Right atrium auricular region (tissue), 2 donors: ENCODE data around the gene TEX264. TPM values are rescaled to one million over a fixed set of nuclear protein-coding genes. Genes with fewer than 3 reads are reported as not detected.

Experiments
- DNase-seq: peaks from one replicate; pipeline ENCODE4 v3.0.0-alpha.2; 2019; ENCODE audit warnings: low spot score
- H3K27ac ChIP-seq, 2 donors: fragments of 200-600 bp; sonication (generic); 1 replicate in 1 of 2; 2 replicates in 1 of 2; pipeline ENCODE4 v1.5.1; 2016 to 2019
- H3K27me3 ChIP-seq, 2 donors: fragments of 200-600 bp; sonication (generic); one replicate each; pipeline versions ENCODE4 v1.5.1 to v1.6.0; 2017 to 2019
- H3K36me3 ChIP-seq: fragments of 200-600 bp; sonication (generic); one replicate; pipeline ENCODE4 v1.5.1; 2016
- H3K4me1 ChIP-seq, 2 donors: fragments of 200-600 bp; sonication (generic); one replicate each; pipeline versions ENCODE4 v1.5.1 to v1.6.0; 2017 to 2019
- H3K4me3 ChIP-seq, 2 donors: fragments of 200-600 bp; sonication (generic); 1 replicate in 1 of 2; 2 replicates in 1 of 2; pipeline ENCODE4 v1.5.1; 2017 to 2019; ENCODE audit warnings: mild to moderate bottlenecking in 1 of 2, moderate library complexity in 1 of 2
- H3K9me3 ChIP-seq, 2 donors: fragments of 200-600 bp; sonication (generic); one replicate each; pipeline ENCODE4 v1.5.1; 2019
- CTCF ChIP-seq, 2 donors: fragments of 200-600 bp; sonication (generic); IDR thresholded peaks; one replicate each; pipeline ENCODE4 v1.5.1; 2019; ENCODE audit warnings: antibody characterized with exemption in 2 of 2
- total RNA-seq, 2 donors: library from RNA; depleted of rRNA; stranded (reverse); fragments of >200 nt; gene quantifications; one replicate each; pipeline ENCODE4 v1.1.0, GENCODE V29; 2016

TEX264 gene
- total RNA-seq, 2 donors from 2014 or later: 55.9 to 62.3 TPM

GRCh38 chr3:51703068-51703760, 32.2 kb downstream of the TEX264 start:
- TF ChIP-seq CTCF (IDR thresholded peaks at IDR 0.05): no peak
- Histone ChIP-seq H3K27me3 (no peaks in the 10 kb centered on the region), H3K4me1 (peaks cover 0 to 13% of the 10 kb centered on the region in 2 donors), H3K27ac (no peak overlapping the region), H3K4me3 (no peak overlapping the region), H3K9me3 (no peaks in the 10 kb centered on the region), H3K36me3 (peaks cover 50% of the 10 kb centered on the region)
- DNase-seq: no peak

DNA sequence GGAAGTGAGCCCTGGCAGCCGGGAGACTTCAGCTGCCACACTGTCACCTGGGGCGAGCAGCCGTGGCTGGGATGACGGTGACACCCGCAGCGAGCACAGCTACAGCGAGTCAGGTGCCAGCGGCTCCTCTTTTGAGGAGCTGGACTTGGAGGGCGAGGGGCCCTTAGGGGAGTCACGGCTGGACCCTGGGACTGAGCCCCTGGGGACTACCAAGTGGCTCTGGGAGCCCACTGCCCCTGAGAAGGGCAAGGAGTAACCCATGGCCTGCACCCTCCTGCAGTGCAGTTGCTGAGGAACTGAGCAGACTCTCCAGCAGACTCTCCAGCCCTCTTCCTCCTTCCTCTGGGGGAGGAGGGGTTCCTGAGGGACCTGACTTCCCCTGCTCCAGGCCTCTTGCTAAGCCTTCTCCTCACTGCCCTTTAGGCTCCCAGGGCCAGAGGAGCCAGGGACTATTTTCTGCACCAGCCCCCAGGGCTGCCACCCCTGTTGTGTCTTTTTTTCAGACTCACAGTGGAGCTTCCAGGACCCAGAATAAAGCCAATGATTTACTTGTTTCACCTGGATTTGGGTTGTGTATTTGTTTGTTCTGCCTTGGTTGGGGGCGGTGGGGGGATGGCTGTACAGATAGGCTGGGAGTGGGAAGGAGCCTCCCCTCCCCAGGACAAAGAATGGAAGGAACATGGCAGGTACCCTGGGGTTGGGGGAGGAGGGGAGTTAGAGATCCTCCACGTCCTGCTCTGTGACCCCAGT, 32.9 kb downstream of the TEX264 start:
- no peak for DNase-seq
- peaks cover 0 to 13% of the 10 kb centered on the region in 2 donors for H3K4me1 ChIP-seq
- no peak overlapping the region for H3K4me3 ChIP-seq
- no peaks in the 10 kb centered on the region for H3K27me3 ChIP-seq
- no peaks in the 10 kb centered on the region for H3K9me3 ChIP-seq
- H3K27ac ChIP-seq: no peak overlapping the region
- peaks cover 45% of the 10 kb centered on the region for H3K36me3 ChIP-seq
- TF ChIP-seq CTCF (IDR thresholded peaks at IDR 0.05): no peak

- no peak for TF ChIP-seq CTCF (IDR thresholded peaks at IDR 0.05)
- H3K4me1 ChIP-seq: peaks cover 0 to 13% of the 10 kb centered on the region in 2 donors
- H3K27me3 ChIP-seq: no peaks in the 10 kb centered on the region
- H3K9me3 ChIP-seq: no peaks in the 10 kb centered on the region
- no peak overlapping the region for H3K27ac ChIP-seq
- H3K36me3 ChIP-seq: peaks cover 39% of the 10 kb centered on the region
- H3K4me3 ChIP-seq: no peak overlapping the region
- DNase-seq: no peak
These were observed 33.5 kb downstream of the TEX264 start for GRCh38 chr3:51704511-51704950.

GRCh38 chr3:51705276-51706020, 34.4 kb downstream of the TEX264 start:
- DNase-seq: no peak
- peaks cover 0 to 13% of the 10 kb centered on the region in 2 donors for H3K4me1 ChIP-seq
- peaks cover 30% of the 10 kb centered on the region for H3K36me3 ChIP-seq
- TF ChIP-seq CTCF (IDR thresholded peaks at IDR 0.05): no peak
- no peak overlapping the region for H3K27ac ChIP-seq
- no peaks in the 10 kb centered on the region for H3K9me3 ChIP-seq
- H3K27me3 ChIP-seq: no peaks in the 10 kb centered on the region
- no peak overlapping the region for H3K4me3 ChIP-seq

GRCh38 chr3:51706021-51706485, 35.0 kb downstream of the TEX264 start:
- no peak for TF ChIP-seq CTCF (IDR thresholded peaks at IDR 0.05)
- peaks cover 0 to 13% of the 10 kb centered on the region in 2 donors for H3K4me1 ChIP-seq
- no peak for DNase-seq
- no peak overlapping the region for H3K27ac ChIP-seq
- no peak overlapping the region for H3K4me3 ChIP-seq
- peaks cover 26% of the 10 kb centered on the region for H3K36me3 ChIP-seq
- H3K9me3 ChIP-seq: no peaks in the 10 kb centered on the region
- H3K27me3 ChIP-seq: no peaks in the 10 kb centered on the region
